Activated B cell treated with CpG ODN at 0.5 μM for 24 hours (primary cell): Measurements from ENCODE around the gene HJV. TPM values are rescaled to one million over a fixed set of nuclear protein-coding genes. Genes with fewer than 3 reads are reported as not detected.

Experiments
- ATAC-seq: fragments of 200-7000 bp; cut with Tn5 transposase; one replicate; pipeline ENCODE4 v1.10.0; 2021; ENCODE audit warnings: low read depth, mild to moderate bottlenecking, moderate library complexity
- CTCF ChIA-PET: fragments of 350-600 bp; sonication (Branson Sonifier 250); formaldehyde crosslinking; loops from one replicate; lab custom pipeline; 2021; ENCODE audit warnings: antibody characterized with exemption; lab: Charles Lee
- POLR2A ChIA-PET: fragments of 350-600 bp; sonication (Branson Sonifier 250); formaldehyde crosslinking; loops from one replicate; lab custom pipeline; 2021; ENCODE audit warnings: antibody characterized with exemption; lab: Charles Lee
- DNase-seq: peaks from one replicate; pipeline ENCODE4 v3.0.0; 2022
- H3K27ac Mint-ChIP-seq: one replicate; pipeline ENCODE4 v1.8.0; 2020; ENCODE audit warnings: mixed read lengths
- H3K27me3 Mint-ChIP-seq: one replicate; pipeline ENCODE4 v1.8.0; 2021; ENCODE audit warnings: mixed read lengths
- H3K36me3 Mint-ChIP-seq: one replicate; pipeline ENCODE4 v1.8.0; 2021; ENCODE audit warnings: low read depth, mixed read lengths
- H3K4me1 Mint-ChIP-seq: one replicate; pipeline ENCODE4 v1.8.0; 2021; ENCODE audit warnings: mixed read lengths
- H3K4me3 Mint-ChIP-seq: one replicate; pipeline ENCODE4 v1.8.0; 2020; ENCODE audit warnings: mild to moderate bottlenecking, mixed read lengths
- H3K9me3 Mint-ChIP-seq: one replicate; pipeline ENCODE4 v1.8.0; 2020; ENCODE audit warnings: mixed read lengths
- intact Hi-C: fragments of 100-400 bp; cut with micrococcal nuclease; formaldehyde crosslinking; loops from one replicate; pipeline ENCODE4 v1.15.1; 2024
- total RNA-seq: library from RNA; stranded (reverse); gene quantifications from 2 replicates; pipeline ENCODE4 v1.2.3, GENCODE V29; 2022
- TF ChIP-seq, protein P1 (sequence below): fragments of 200-600 bp; IDR thresholded peaks from one replicate; pipeline ENCODE4 v1.8.0; 2022; ENCODE audit warnings: antibody characterized with exemption, mild to moderate bottlenecking

HJV gene
- total RNA-seq, 1 donor from 2014 or later: not detected

DNA sequence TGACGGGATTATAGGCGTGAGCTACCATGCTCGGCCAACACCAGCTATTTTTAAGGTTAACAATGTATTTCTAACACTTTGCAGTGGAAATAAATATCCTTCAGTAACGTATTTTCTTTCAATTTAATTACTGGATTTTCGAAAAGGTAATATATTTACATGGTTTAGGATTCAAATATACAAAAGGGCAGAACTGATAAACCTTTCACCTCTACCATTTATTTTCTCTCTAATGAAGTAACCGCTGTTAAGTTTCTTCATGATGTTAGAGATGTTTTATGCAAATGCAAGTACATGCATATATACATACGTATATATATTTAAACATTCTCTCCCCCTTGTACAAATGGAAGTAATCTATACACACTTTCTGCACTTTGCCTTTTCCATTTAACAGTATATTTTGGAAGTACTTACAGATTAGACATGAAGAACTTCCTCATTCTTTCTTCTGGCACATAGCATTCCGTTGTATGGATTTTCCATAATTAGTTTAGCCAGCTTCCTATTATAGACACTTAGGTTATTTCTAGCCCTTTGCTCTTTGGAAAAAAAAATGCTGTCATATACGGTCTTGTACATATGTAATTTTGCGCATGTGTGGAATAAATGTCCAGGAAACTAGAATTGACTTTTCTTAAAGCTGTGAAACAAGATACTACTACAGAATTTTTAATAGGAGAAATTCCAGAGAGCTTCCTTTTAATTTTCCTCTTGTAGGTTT is 14.9 kb upstream of the HJV start:
- ChIA-PET CTCF (interaction anchor here (0.9 to 2.8 kb wide), 6 partner anchors 14 to 191 kb away, joined by 3 to 8 read pairs (median 5); partner anchors contain the start of gene NUDT17), POLR2A (interaction anchor here (0.5 to 10.0 kb wide), 16 partner anchors 13 to 351 kb away, joined by 3 to 394 read pairs (median 7); partner anchors contain the start of genes ANKRD34A, LIX1L, NUDT17 and PEX11B)
- peaks cover 2% of the 10 kb centered on the region for H3K27me3 Mint-ChIP-seq
- intact Hi-C loops: loop anchor here (5.0 kb wide), 1 partner anchor 109 kb away; the partner anchor contains the start of gene RBM8A
- H3K27ac Mint-ChIP-seq: peak overlapping the region; percentile 98
- H3K4me1 Mint-ChIP-seq: peaks cover 43% of the 10 kb centered on the region
- no peaks in the 10 kb centered on the region for H3K9me3 Mint-ChIP-seq
- ATAC-seq (no peak), DNase-seq (no peak)
- peak overlapping the region; percentile 99 for H3K4me3 Mint-ChIP-seq
- H3K36me3 Mint-ChIP-seq: peaks cover 21% of the 10 kb centered on the region
- TF ChIP-seq, protein P1, sequence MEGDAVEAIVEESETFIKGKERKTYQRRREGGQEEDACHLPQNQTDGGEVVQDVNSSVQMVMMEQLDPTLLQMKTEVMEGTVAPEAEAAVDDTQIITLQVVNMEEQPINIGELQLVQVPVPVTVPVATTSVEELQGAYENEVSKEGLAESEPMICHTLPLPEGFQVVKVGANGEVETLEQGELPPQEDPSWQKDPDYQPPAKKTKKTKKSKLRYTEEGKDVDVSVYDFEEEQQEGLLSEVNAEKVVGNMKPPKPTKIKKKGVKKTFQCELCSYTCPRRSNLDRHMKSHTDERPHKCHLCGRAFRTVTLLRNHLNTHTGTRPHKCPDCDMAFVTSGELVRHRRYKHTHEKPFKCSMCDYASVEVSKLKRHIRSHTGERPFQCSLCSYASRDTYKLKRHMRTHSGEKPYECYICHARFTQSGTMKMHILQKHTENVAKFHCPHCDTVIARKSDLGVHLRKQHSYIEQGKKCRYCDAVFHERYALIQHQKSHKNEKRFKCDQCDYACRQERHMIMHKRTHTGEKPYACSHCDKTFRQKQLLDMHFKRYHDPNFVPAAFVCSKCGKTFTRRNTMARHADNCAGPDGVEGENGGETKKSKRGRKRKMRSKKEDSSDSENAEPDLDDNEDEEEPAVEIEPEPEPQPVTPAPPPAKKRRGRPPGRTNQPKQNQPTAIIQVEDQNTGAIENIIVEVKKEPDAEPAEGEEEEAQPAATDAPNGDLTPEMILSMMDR: no peak

DNA sequence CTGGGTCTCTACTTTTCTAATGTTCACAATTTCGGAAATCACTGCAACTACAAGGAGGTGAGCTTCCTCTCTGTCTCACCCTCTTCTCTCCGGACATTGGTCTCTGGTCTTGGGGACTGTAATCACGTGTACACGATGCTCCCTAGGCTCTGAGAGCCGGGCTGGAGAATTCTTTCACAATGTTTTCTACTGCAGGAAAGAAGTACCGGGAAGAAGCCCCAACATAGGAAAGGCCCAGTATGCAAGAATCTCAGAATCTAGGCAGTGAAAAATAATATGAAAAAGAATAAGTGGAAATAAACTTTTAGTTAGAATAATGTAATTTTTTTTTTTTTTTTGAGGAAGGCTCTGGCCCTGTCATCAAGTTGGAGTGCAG is 13.5 kb upstream of the HJV start:
- Mint-ChIP-seq H3K9me3 (no peaks in the 10 kb centered on the region), H3K27ac (peak overlapping the region; percentile 88), H3K4me3 (peak overlapping the region; percentile 99), H3K27me3 (peaks cover 5% of the 10 kb centered on the region), H3K4me1 (peaks cover 43% of the 10 kb centered on the region), H3K36me3 (peaks cover 21% of the 10 kb centered on the region)
- intact Hi-C loops: loop anchor here (5.0 kb wide), 1 partner anchor 108 kb away; the partner anchor contains the start of gene RBM8A
- no peak for ATAC-seq
- ChIA-PET POLR2A (interaction anchor here (0.6 to 10.0 kb wide), 13 partner anchors 15 to 754 kb away, joined by 4 to 394 read pairs (median 9); partner anchors contain the start of genes ANKRD34A, LIX1L, PEX11B and PIAS3), CTCF (interaction anchor here (1.2 to 2.8 kb wide), 2 partner anchors 53 to 56 kb away, joined by 3 to 8 read pairs; no protein-coding TSS in a partner anchor)
- no peak for DNase-seq
- TF ChIP-seq, protein P1: no peak

DNA sequence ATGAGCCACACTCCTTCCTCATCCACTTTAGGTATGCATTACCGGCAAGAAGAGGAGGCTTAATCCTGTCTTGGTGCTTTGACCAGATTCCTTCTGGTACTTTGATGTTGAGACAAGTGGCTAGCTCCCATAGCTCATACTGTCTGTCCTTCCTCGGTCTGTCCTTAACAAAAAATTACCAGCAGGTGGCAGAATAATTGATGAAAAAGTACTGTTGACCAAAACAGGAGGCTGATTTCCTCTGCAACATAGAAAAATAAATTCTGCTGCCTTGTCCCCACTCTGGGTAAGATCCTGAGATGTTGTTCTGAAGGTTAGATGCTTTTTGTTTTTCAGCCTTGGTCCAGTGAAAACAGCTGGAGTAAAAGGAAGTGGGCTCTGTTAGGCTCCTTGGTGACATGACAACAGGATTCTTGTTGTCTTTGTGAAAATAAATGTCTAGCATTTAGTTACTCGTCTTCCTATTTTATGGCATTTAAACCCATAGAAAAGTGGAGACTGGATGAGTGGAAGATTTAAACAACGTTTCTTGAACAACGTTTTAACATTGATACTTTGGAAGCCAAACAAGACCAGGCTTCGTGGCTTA is 11.2 kb upstream of the HJV start:
- H3K27me3 Mint-ChIP-seq: peaks cover 4% of the 10 kb centered on the region
- no peaks in the 10 kb centered on the region for H3K9me3 Mint-ChIP-seq
- no peak for ATAC-seq
- ChIA-PET POLR2A (interaction anchor here (0.7 to 10.0 kb wide), 4 partner anchors 11 to 176 kb away, joined by 3 to 394 read pairs (median 10); partner anchors contain the start of gene HJV), CTCF (interaction anchor here (0.8 to 2.4 kb wide), 10 partner anchors 11 to 187 kb away, joined by 3 to 11 read pairs (median 4); partner anchors contain the start of genes HJV, LIX1L and NUDT17)
- H3K27ac Mint-ChIP-seq: no peak overlapping the region
- peaks cover 15% of the 10 kb centered on the region for H3K36me3 Mint-ChIP-seq
- H3K4me3 Mint-ChIP-seq: no peak overlapping the region
- peaks cover 32% of the 10 kb centered on the region for H3K4me1 Mint-ChIP-seq
- intact Hi-C loops: no loop called here
- TF ChIP-seq, protein P1: no peak
- DNase-seq: no peak

DNA sequence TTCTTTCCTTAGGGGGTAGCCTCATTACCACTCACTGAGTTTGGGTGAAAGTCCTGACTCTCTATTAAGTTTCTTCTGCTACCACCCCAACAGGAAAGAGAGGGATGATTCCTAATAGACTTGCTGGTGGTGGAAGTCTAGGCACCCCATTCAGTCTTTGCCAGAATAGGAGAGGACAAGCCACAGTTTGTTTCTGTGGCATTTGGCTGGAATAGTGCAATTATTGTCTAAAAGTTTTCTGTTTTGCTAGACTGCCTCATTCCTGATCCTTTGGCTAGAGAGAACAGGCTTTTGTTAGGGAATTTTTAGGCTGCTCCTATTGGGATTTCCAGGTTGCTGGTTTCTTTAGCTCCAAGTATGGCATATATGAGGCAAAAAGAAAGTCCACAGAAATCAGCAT is 9.9 kb upstream of the HJV start:
- Mint-ChIP-seq H3K27me3 (peaks cover 3% of the 10 kb centered on the region), H3K36me3 (peaks cover 4% of the 10 kb centered on the region), H3K27ac (no peak overlapping the region), H3K4me3 (no peak overlapping the region), H3K4me1 (peaks cover 20% of the 10 kb centered on the region), H3K9me3 (no peaks in the 10 kb centered on the region)
- DNase-seq (no peak), ATAC-seq (no peak)
- TF ChIP-seq, protein P1: no peak
- intact Hi-C loops: no loop called here
- ChIA-PET CTCF (interaction anchor here (1.1 to 2.4 kb wide), 4 partner anchors 20 to 186 kb away, joined by 4 to 11 read pairs (median 4); partner anchors contain the start of gene NUDT17), POLR2A (interaction anchor here (1.2 to 10.0 kb wide), 3 partner anchors 18 to 175 kb away, joined by 3 to 394 read pairs (median 7); no protein-coding TSS in a partner anchor)
